Erythroblast (primary cell): Measurements from ENCODE around the gene ZNF865.
A peak's percentile ranks its signal among the peaks of the same experiment; 100 is the strongest.

Experiments used
- DNase-seq, 2 experiments: peaks; one replicate each; lab custom pipeline; 2025; lab: John Stamatoyannopoulos, UW
- GATA1 ChIP-seq: IDR thresholded peaks from 2 replicates; pipeline ENCODE4 v1.6.1; 2011; ENCODE audit warnings: low read depth, mild to moderate bottlenecking, control low read depth, low read length, moderate library complexity
- POLR2A ChIP-seq: IDR thresholded peaks from 2 replicates; pipeline ENCODE4 v1.6.1; 2011; ENCODE audit warnings: mild to moderate bottlenecking, low read length

ZNF865 gene

DNA sequence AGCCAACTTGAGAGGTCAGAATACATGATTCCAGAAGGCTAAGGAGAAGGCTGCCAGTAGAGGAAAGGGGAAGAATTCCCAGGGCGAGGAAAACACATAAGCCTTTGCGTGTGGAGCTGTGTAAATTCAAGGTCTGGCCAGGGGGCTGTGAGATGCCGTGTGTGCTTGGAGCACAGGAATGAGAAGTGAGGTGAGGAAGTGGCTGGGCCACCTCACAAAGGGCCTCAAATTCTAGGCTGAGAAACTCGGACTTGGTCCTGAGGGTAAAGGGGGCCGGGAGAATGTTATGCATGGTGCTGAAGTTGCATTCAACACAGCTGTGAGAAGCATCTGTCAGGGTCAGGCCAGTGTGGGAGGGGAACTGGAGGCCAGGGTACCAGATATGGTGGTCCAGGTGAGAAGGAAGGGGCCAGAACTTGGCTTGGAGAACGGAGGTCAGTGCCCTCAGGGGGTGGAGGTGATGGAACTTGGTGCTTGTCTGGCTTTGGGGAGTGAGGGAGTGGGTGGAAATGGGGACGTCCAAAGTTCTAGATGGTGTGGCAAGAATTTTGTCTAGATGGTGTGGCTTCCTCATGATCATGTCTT, 30.5 kb downstream of the ZNF865 start:
- no peak for TF ChIP-seq GATA1
- TF ChIP-seq POLR2A: no peak
- DNase-seq: no peak

DNA sequence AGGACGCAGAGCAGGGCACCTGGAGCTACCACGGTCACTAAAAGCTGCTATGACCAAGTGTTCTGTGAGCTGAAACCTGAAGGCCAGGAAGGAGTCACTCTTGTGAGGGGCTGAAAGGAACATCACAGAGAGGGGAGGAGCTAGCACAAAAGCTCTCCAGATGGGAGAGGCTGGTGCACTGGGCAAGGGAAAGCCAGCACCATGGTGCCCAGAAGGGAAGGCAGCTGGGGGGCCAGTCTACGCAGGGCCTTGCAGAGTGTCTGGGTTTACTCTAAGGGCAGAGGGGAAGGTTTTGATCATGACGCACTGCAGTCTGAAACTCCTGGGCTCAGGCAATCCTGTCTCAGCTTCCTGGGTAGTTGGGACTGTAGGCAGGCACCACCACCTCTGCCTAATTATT, 31.3 kb downstream of the ZNF865 start:
- DNase-seq: no peak
- no peak for TF ChIP-seq POLR2A
- TF ChIP-seq GATA1: no peak

DNA sequence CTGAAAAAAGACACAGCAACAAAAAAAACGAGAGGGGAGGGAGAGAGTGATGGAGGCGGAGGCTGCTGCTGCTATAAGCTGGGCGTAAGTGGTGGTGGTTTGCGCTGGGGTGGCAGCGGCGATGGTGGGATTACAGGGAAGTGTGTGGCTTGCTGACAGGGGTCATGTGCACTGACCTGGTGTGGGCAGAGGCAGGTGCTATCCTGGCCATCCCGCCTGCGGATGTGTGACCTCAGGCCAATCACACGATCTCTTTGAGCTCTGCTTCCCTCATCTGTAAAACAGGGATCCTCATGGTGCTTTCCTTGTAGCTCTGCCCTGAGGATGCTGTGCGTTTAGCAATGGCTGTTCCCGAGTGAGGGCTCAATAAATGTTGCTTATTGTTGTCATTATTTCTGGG, 32.1 kb downstream of the ZNF865 start:
- DNase-seq: no peak
- TF ChIP-seq POLR2A: no peak
- no peak for TF ChIP-seq GATA1

DNA sequence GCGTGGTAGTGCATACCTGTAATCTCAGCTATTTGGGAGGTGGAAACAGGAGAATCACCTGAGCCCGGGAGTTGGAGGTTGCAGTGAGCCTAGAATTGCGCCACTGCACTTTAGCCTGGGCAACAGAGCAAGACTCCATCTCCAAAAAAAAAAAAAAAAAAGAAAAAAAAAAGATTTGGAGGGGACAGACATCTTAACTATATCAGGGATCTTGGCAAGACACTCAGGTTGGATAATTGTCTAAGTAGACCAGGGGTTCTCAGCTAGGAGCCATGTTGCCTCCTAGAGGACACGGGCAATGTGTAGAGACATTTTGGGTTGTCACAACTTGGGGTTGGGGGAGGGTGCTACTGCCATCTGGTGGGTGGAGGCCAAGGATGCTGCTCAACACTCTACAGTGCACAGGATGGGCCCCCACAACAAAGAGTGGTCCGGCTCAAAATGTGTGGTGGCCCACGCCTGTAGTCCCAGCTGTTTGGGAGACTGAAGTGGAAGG, 33.5 kb downstream of the ZNF865 start:
- DNase-seq: peak; percentile 76 to 80
- no peak for TF ChIP-seq POLR2A
- TF ChIP-seq GATA1: no peak

DNA sequence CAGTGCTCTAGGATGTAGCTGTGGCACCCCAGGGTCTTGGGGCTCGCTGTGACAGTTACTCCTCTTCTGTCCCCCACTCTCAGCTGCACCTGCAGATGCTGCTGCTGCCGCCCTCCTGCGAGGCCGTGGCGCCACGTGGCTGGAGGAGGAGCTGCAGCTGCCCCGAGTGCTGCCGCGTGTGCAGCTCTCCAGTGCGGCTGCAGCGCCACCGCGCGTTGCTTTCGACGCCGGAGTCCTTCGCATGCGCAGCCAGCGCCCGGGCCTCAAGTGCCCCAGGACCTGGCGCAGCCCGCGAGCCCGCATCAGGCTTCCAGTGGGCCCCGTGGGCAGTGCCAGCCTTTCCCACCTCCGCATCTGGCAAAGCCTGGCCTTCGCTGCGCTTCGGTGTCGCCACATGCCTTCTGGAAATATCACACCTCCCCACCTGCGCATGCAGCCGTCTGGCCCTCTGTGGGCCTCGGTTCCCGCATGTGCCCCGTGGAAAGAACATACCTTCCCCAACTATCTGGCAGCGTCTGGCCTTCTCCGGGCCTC, 34.7 kb downstream of the ZNF865 start:
- peak; percentile 82 to 84 for DNase-seq
- TF ChIP-seq POLR2A: no peak
- no peak for TF ChIP-seq GATA1

DNA sequence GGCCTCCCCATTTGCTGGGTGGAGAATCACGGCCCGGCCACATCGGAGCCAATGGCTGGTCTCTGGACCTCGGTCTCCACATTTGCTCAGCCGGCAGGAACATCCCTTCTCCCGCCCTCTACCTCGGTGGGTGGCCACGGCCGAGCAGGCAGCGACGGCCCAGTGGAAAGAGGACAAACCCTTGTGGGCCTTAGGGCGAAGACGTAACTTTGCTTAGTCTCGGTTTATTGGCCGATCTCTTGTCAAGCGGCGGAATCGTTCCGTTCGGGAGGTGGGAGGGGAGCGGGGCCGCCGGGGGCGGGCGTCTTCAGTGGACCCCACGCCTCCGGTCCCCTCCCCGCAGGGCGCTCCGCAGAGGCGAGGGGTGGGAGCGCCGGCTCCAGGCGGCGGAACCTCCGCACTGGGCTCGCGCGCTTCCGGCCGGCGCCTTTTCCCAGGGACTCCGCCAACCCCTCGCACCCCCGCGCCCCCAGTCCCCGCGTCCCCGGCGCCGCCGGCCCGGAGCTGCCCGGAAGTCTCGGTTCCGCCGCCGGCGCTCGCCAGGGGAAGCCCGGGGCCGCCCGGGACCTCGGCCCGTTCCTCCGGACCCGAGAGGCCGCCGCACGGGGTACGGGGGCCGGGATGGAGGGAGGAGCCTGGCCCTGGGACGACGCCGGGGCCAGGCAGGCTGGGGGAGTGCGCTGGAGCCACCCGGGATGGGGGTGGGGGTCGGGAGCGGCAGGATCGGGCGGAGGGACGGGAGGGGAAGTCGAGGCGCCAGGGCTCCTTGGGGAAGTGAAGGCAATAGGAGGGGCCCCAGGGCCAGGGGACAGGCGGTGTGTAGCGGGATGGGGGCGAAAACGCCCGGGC, 35.4 kb downstream of the ZNF865 start, which contains the start of gene ZNF580:
ZNF580 (plus strand) TSS at position 426 of the 849 bp plus-strand sequence. CDS start 1,507 bp downstream, outside the sequence.
- peak; percentile 77 to 81 for DNase-seq
- peak; percentile 18 for TF ChIP-seq POLR2A
- no peak for TF ChIP-seq GATA1

DNA sequence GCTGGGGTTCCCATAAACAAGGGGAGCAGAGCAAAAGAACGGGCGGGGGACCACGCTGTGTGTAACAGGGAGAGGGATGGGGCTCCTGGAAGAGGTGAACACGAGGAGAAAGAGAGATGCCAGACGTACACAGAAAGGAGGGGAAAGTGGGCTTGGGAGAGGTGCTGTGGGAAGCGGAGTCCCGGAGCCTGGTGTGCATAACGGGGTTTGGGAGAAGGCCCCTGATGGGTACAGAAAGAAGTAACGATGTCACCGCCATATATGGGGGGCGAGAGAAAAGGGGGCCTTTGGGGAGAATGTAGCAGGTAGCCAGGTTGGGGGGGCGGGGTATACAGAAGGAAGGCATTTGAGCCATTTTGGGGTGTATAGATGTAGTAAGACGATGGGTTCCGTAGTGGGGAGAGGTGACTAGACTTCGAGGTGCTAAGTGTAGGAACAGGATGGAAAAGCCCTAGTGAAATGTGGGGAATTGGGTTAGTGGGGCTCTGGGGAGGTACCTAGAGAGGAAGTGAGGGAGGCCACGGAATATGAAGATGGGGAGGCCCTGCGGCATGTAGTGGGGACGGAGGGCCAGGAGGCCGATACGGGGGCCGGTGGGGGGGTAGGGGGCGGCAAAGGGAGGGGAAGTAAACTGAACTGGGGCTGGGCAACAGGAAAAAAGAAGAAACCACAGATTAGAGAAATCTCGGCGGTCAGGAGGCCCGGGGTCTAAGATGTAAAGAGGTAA, 36.1 kb downstream of the ZNF865 start:
- TF ChIP-seq GATA1 (no peak), POLR2A (no peak)
- DNase-seq: peak in 1 of 2 experiments; percentile 55

DNA sequence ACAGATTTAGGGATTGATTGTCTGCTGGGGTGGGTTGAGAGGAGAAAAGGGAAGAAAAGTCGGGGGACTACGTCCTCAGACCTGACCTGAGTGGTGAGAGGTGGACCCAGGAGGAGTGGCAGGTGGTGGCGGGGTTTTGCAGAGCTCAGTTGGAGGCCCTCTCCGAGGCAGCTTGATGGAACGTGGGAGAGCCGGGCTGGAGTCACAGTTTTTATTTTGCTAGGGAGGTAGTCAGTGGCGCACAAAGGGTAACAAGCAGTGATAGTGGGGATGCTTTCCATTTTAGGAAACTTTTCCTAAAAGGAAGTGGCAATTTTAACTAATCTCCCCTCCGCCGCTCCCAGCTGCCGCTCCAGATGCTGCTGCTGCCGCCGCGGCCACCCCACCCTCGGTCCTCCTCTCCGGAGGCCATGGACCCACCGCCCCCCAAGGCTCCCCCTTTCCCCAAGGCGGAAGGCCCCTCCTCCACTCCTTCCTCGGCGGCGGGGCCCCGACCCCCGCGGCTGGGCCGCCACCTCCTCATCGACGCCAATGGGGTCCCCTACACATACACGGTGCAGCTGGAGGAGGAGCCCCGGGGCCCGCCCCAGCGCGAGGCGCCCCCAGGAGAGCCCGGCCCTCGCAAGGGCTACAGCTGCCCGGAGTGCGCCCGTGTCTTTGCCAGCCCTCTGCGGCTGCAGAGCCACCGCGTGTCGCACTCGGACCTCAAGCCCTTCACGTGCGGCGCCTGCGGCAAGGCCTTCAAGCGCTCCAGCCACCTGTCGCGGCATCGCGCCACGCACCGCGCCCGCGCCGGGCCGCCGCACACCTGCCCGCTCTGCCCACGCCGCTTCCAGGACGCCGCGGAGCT, 36.9 kb downstream of the ZNF865 start:
- TF ChIP-seq POLR2A (no peak), GATA1 (no peak)
- DNase-seq: peak; percentile 47 to 56

DNA sequence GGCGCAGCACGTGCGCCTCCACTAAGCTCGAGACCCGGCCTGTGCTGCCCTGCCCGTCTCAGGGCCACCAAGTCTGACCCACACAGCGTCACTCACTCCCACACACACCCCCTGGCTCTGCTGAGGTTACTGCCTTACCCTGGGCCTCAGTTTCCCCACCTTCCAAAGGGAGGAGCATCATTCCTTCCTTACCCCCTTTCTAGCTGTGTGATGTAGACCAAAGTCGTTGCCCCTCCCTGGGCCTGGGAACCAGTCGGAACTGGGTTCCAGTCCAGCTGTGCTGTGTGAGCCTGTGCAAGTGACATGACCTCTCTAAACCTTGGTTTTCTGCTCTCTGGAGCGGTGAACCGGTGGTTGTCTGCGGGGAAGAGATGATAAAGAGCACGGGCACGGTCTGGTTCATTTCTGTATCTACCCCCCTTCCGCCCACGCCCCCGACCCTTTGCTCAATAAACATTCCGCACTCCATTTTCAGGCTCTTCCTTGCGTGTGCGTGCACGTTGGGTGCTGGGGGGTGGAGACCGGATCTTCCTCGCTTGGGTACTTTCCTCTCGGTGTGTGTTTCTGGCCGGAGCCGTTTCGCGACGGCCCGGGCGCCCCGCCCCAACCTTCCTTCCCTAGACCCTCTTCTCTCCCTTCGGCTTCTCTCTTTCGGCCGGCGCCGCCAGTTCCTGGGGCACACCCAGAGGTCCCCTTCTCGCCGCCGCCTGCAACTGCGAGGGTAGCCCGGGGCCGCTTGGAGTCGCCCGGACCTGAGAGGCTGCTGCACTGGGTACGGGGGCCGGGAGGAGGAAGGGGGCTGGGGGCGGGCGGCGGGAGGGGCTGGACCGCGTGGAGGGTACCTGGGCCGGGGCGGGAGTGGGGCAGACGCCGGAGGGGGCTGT, 37.8 kb downstream of the ZNF865 start, which contains the start of gene ZNF581:
ZNF581 (plus strand) TSS at position 647 of the 884 bp plus-strand sequence. CDS start 923 bp downstream, outside the sequence.
- DNase-seq: peak; percentile 84 to 89
- TF ChIP-seq POLR2A (peak; percentile 70), GATA1 (no peak)

DNA sequence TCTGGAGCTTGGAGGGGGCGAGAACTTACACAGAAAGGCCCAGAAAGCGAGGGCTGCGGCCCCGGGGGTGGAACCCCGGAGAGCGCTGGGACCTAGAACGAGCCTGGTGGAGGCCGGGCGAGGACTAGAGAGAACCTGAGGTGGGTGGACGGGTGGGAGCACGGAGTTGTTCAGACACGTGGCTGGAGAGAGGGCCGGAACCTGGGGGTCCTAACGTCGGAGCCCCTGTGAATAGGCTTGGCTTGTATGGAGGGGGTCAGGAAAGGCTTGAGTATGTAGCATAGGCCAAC, 38.4 kb downstream of the ZNF865 start:
- peak; percentile 58 to 66 for DNase-seq
- no peak for TF ChIP-seq GATA1
- TF ChIP-seq POLR2A: no peak

DNA sequence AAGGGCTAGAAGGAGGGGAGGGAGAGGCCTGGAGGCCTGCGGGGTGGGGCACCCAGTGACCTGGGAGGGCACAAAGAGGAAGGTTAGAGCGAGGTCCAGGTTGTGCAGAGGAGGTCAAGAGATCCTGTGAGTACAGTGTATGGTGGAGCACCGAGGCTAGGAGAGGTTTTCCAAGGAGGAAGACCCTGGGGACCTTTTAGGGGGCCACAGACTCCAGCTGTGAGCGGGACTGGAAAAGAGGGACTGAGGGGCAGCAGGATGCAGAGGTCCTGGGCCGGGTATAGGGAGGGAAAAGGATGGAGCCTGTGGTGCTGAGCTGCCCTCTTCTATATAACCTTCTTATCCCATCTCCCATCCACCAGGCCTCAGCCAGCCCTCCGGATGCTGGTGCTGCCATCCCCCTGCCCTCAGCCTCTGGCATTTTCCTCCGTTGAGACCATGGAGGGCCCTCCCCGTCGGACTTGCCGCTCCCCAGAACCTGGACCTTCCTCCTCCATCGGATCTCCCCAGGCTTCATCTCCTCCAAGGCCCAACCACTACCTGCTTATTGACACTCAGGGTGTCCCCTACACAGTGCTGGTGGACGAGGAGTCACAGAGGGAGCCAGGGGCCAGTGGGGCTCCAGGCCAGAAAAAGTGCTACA, 38.9 kb downstream of the ZNF865 start:
- DNase-seq: no peak
- TF ChIP-seq GATA1 (no peak), POLR2A (no peak)

DNA sequence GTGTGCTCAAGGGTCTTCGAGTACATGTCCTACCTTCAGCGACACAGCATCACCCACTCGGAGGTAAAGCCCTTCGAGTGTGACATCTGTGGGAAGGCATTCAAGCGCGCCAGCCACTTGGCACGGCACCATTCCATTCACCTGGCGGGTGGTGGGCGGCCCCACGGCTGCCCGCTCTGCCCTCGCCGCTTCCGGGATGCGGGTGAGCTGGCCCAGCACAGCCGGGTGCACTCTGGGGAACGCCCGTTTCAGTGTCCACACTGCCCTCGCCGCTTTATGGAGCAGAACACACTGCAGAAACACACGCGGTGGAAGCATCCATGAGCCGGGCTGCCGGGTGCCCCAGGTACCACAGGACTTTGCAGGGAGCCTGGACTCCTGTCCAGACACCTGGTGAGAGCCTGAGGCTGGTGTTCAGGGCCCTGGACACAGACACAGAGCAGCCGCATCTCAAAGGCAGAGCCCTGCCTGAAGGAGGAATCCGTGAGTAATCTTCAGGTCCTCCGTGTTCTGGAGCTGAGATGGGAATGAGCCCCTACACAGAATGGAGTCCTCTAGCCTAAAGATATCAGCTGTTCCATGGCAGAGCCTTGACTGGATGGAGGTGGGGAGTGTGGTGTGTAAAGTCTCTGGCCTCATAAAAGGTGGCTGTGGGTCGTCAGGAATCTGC, 39.5 kb downstream of the ZNF865 start:
- no peak for TF ChIP-seq POLR2A
- no peak for TF ChIP-seq GATA1

More for the DNA sequence above, 39.5 kb downstream of the ZNF865 start:
- DNase-seq: no peak
